ENCODE results near the gene CACNB2.
"Not testable (repeated sequence)": the region's sequence is repeated elsewhere in the genome, so short reads cannot be mapped to it uniquely, and the experiment has no call there.

The CACNB2 gene

GRCh38 chr10:18145652-18146051, 5.4 kb downstream of the CACNB2 start:
- no peak for DNase-seq

GRCh38 chr10:18149196-18149800, 9.1 kb downstream of the CACNB2 start:
- DNase-seq = no peak

- DNase-seq = no peak
Measured at GRCh38 chr10:18151356-18151890, 11.2 kb downstream of the CACNB2 start.

- not testable (repeated sequence) for DNase-seq
Measured at GRCh38 chr10:18153381-18153780, 13.2 kb downstream of the CACNB2 start.

- DNase-seq = no peak
Measured at GRCh38 chr10:18155321-18155720, 15.1 kb downstream of the CACNB2 start.

- DNase-seq = not testable (repeated sequence)
Measured at GRCh38 chr10:18156797-18157196, 16.6 kb downstream of the CACNB2 start.

- no peak for DNase-seq
Measured at GRCh38 chr10:18157881-18158280, 17.7 kb downstream of the CACNB2 start.

- DNase-seq = no peak
Measured at GRCh38 chr10:18158773-18159265, 18.6 kb downstream of the CACNB2 start.

GRCh38 chr10:18159557-18159956, 19.3 kb downstream of the CACNB2 start:
- no peak for DNase-seq

- no peak for DNase-seq
Measured at GRCh38 chr10:18162021-18162627, 21.9 kb downstream of the CACNB2 start.

- DNase-seq = peak; percentile 73
Measured at GRCh38 chr10:18164093-18164492, 23.9 kb downstream of the CACNB2 start.

GRCh38 chr10:18164748-18165361, 24.6 kb downstream of the CACNB2 start:
- DNase-seq = no peak

- no peak for DNase-seq
Measured at GRCh38 chr10:18178854-18179483, 38.7 kb downstream of the CACNB2 start.

GRCh38 chr10:18179891-18180290, 39.7 kb downstream of the CACNB2 start:
- no peak for DNase-seq

- DNase-seq = not testable (repeated sequence)
Measured at GRCh38 chr10:18181382-18181781, 41.2 kb downstream of the CACNB2 start.

GRCh38 chr10:18185621-18186020, 45.4 kb downstream of the CACNB2 start:
- no peak for DNase-seq

GRCh38 chr10:18190840-18191239, 50.6 kb downstream of the CACNB2 start:
- DNase-seq = no peak

GRCh38 chr10:18194634-18195033, 54.4 kb downstream of the CACNB2 start:
- no peak for DNase-seq

- DNase-seq = no peak
Measured at GRCh38 chr10:18195060-18195799, 55.0 kb downstream of the CACNB2 start.

GRCh38 chr10:18196806-18197550, 56.8 kb downstream of the CACNB2 start:
- peak; percentile 67 for DNase-seq

GRCh38 chr10:18197706-18198105, 57.5 kb downstream of the CACNB2 start:
- DNase-seq = no peak

GRCh38 chr10:18201877-18202276, 61.7 kb downstream of the CACNB2 start:
- DNase-seq = no peak
